Spinal cord (tissue), 10 donors: Measurements from ENCODE around the gene SPTLC1. TPM values are rescaled to one million over a fixed set of nuclear protein-coding genes. Genes with fewer than 3 reads are reported as not detected.

Experiments used
- DNase-seq, 6 donors: peaks; one replicate each; pipeline versions ENCODE4 v3.0.0 to v3.0.0-alpha.2; 2013 to 2015; ENCODE audit warnings: low spot score in 6 of 6, low read depth in 4 of 6
- H3K27ac ChIP-seq: one replicate; pipeline ENCODE4 v1.5.1; 2013; ENCODE audit warnings: low read depth, low read length, control low read depth
- H3K27me3 ChIP-seq: one replicate; pipeline ENCODE4 v1.6.1; 2013; ENCODE audit warnings: low read length; ENCODE audit not compliant: control insufficient read depth, insufficient read depth
- H3K36me3 ChIP-seq: one replicate; pipeline ENCODE4 v1.6.1; 2013; ENCODE audit warnings: low read length; ENCODE audit not compliant: control insufficient read depth, insufficient read depth
- H3K4me1 ChIP-seq: one replicate; pipeline ENCODE4 v1.6.1; 2013; ENCODE audit warnings: low read length; ENCODE audit not compliant: control insufficient read depth, insufficient read depth
- H3K4me3 ChIP-seq: one replicate; pipeline ENCODE4 v1.5.1; 2013; ENCODE audit warnings: low read depth, low read length, control low read depth
- H3K9me3 ChIP-seq: one replicate; pipeline ENCODE4 v1.6.1; 2013; ENCODE audit warnings: low read length; ENCODE audit not compliant: control insufficient read depth, insufficient read depth
- WGBS: methylation state at CpG from one replicate; pipeline ENCODE4 v1.1.5; 2013; ENCODE audit warnings: missing lambda C conversion rate; ENCODE audit not compliant: insufficient coverage; 5-methylcytosine and 5-hydroxymethylcytosine counted together
- polyA plus RNA-seq, 2 donors: library from polyadenylated mRNA; unstranded; fragments of 120-200 nt; gene quantifications; one replicate each; pipeline ENCODE4 v1.2.1, GENCODE V29; 2013; ENCODE audit not compliant: insufficient read length in 2 of 2
- total RNA-seq, 2 donors: library from RNA; depleted of rRNA in 1 of 2; stranded (reverse); fragments of 120-200 nt in 1 of 2; fragments of >200 nt in 1 of 2; gene quantifications; one replicate each; pipeline versions ENCODE4 v1.2.3 to v1.2.4, GENCODE V29; 2013 to 2014
- donor health status: healthy.

The SPTLC1 gene
- total and polyA plus RNA-seq, 4 donors = 63.8 to 126 (median 75.7) TPM

DNA sequence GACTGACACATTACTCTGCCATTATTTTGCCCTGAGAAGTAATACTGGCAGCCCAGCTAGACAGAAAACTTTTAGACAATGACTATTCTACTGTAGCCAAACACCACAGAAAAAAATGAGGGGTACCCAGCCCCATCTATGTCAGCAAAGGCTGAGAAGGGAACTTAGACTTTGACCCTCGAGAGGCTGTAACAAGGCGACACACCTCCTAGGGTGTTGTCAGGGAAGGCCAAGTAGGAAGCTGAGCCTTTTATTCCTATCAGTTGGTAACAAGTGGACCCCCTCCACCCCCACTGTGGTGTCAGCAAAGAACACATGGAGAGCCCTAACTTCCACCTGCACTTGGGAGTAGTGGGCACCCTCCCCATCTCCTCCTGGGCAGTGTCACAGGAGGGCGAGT is 55.6 kb downstream of the SPTLC1 start:
- Histone ChIP-seq H3K9me3 (peaks cover 11% of the 10 kb centered on the region), H3K4me3 (no peak overlapping the region), H3K27ac (no peak overlapping the region), H3K36me3 (peaks cover 5% of the 10 kb centered on the region), H3K27me3 (no peaks in the 10 kb centered on the region), H3K4me1 (no peaks in the 10 kb centered on the region)
- WGBS = 100% methylated on average over 1 of the region's 3 CpGs
- no peak for DNase-seq

DNA sequence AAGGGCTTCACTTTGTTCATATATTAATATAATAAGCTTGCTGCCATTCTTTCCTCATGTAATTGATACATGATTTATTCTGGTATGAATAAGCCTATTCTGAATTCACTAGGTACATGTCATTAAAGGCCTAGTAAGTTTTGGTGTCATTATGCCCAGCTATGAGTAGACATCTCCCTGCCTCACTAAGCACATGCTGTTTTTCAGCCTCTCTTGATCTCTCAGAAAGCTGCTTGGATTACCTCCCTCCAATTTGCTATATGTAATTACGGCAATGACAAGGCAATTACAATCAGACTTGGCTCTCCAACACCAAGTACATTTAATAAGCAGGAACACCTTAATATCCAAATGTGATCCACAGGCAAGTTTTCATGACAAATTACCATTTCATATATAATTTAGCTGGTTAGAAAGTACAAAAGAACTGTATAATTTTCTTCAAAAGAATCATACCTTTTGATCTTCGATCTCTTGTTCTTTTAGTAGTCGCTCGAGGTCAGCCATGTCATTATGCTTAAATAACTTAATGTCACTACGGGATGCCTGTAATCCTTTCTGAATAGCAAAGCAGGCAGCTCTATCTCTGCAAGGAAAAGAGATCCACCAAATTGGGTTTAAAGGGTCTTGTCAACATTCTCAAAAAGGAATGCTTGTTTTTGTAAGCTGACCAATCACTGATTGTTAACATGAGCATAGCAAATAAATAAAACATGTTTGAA is 56.3 kb downstream of the SPTLC1 start:
- Histone ChIP-seq H3K36me3 (peaks cover 12% of the 10 kb centered on the region), H3K9me3 (peaks cover 10% of the 10 kb centered on the region), H3K4me1 (no peaks in the 10 kb centered on the region), H3K27me3 (no peaks in the 10 kb centered on the region), H3K4me3 (no peak overlapping the region), H3K27ac (no peak overlapping the region)
- peak in 1 of 6 donors; percentile 7 for DNase-seq
- WGBS = no CpG with 5 or more reads among the region's 5 CpGs

- H3K4me3 ChIP-seq = no peak overlapping the region
- no peak overlapping the region for H3K27ac ChIP-seq
- peaks cover 6% of the 10 kb centered on the region for H3K9me3 ChIP-seq
- no peak for DNase-seq
- H3K27me3 ChIP-seq = no peaks in the 10 kb centered on the region
- peaks cover 13% of the 10 kb centered on the region for H3K36me3 ChIP-seq
- no peaks in the 10 kb centered on the region for H3K4me1 ChIP-seq
Measured at GRCh38 chr9:92058026-92058425, 57.2 kb downstream of the SPTLC1 start.

- no peak for DNase-seq
Measured at GRCh38 chr9:92057226-92057625, 58.0 kb downstream of the SPTLC1 start.

DNA sequence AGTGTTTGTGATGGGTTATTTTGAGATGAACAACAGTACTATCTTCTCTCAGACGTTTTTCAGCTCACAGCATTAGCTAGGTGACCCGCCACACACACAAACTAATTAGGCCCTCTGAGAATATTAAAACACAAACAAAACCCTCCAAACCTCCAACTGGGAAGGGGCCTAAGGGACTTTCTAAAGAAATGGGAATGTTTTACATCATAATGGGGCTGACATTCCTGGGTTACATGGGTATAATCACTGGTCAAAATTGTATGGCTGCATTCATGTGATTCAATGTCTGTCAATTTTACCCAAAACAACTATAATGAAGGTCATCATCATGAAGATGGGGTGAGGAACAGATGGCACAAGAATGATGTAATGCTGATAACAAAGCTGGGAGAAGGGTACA is 59.6 kb downstream of the SPTLC1 start:
- Histone ChIP-seq H3K4me1 (no peaks in the 10 kb centered on the region), H3K27me3 (no peaks in the 10 kb centered on the region), H3K36me3 (peaks cover 13% of the 10 kb centered on the region), H3K4me3 (no peak overlapping the region), H3K27ac (no peak overlapping the region), H3K9me3 (no peaks in the 10 kb centered on the region)
- no CpG with 5 or more reads among the region's 2 CpGs for WGBS
- peak in 1 of 6 donors; percentile 19 for DNase-seq

More at GRCh38 chr9:92057226-92057625, 58.0 kb downstream of the SPTLC1 start:
- H3K36me3 ChIP-seq = peaks cover 13% of the 10 kb centered on the region
- H3K4me3 ChIP-seq = no peak overlapping the region
- no peaks in the 10 kb centered on the region for H3K27me3 ChIP-seq
- peaks cover 2% of the 10 kb centered on the region for H3K9me3 ChIP-seq
- no peak overlapping the region for H3K27ac ChIP-seq
- no CpG with 5 or more reads among the region's 1 CpG for WGBS
- H3K4me1 ChIP-seq = no peaks in the 10 kb centered on the region

- 54% methylated on average over 2 of the region's 12 CpGs for WGBS
- Histone ChIP-seq H3K4me1 (no peaks in the 10 kb centered on the region), H3K9me3 (no peaks in the 10 kb centered on the region), H3K27ac (no peak overlapping the region), H3K27me3 (no peaks in the 10 kb centered on the region), H3K36me3 (peaks cover 13% of the 10 kb centered on the region), H3K4me3 (no peak overlapping the region)
- peak in 1 of 6 donors; percentile 43 for DNase-seq
Measured at GRCh38 chr9:92048924-92049625, 66.1 kb downstream of the SPTLC1 start.

DNA sequence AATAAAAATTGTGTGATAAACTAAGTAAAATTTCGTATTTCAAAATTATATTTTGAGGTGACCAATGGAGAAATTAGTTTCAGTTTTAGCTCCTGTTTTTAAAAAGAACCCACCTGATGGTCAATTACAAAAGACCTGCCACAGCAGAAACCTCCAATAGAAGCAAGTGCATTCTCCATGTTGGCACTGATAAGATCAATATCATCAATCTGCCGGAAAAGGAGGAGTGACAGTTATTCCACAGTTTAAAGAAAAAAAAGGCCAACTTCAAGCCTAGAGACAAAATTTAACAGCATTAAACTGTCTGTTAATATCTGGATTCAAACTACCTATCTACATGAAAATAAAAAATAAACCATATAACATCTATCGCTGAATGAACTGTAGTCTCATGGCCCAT is 67.7 kb downstream of the SPTLC1 start:
- H3K36me3 ChIP-seq = peaks cover 23% of the 10 kb centered on the region

DNA sequence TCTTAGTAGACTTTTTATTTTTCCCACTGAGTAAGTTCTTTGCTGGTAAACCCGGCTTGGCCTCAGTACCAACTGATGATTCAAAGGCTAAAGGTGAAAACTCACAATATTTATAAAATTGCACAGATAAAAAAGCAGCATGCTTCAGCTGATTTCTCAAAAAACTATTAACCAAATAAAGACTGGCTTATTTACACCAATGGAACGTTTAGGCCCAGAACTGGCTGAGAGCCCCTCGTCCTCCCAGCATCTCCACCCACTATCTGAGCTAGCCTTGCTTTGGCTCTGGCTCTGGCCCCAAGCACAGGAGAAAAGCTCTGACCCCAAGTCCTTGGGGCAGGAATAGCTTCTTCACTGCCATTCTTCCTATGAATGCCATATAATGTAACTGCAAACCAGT is 68.5 kb downstream of the SPTLC1 start:
- no peak for DNase-seq
- Histone ChIP-seq H3K4me1 (no peaks in the 10 kb centered on the region), H3K36me3 (peaks cover 27% of the 10 kb centered on the region), H3K27me3 (no peaks in the 10 kb centered on the region), H3K4me3 (no peak overlapping the region), H3K27ac (no peak overlapping the region), H3K9me3 (peaks cover 2% of the 10 kb centered on the region)
- WGBS = 83% methylated on average over 3 of the region's 3 CpGs

More for the DNA sequence above, 67.7 kb downstream of the SPTLC1 start:
- H3K4me1 ChIP-seq = no peaks in the 10 kb centered on the region
- H3K27ac ChIP-seq = no peak overlapping the region
- WGBS = 100% methylated on average over 1 of the region's 3 CpGs
- DNase-seq = no peak
- H3K9me3 ChIP-seq = no peaks in the 10 kb centered on the region
- no peak overlapping the region for H3K4me3 ChIP-seq
- no peaks in the 10 kb centered on the region for H3K27me3 ChIP-seq

GRCh38 chr9:92044936-92045335 is 70.3 kb downstream of the SPTLC1 start:
- DNase-seq = no peak
- Histone ChIP-seq H3K27ac (no peak overlapping the region), H3K9me3 (peaks cover 2% of the 10 kb centered on the region), H3K4me1 (no peaks in the 10 kb centered on the region), H3K27me3 (no peaks in the 10 kb centered on the region), H3K4me3 (no peak overlapping the region), H3K36me3 (peaks cover 27% of the 10 kb centered on the region)
- WGBS = no CpG with 5 or more reads among the region's 2 CpGs

DNA sequence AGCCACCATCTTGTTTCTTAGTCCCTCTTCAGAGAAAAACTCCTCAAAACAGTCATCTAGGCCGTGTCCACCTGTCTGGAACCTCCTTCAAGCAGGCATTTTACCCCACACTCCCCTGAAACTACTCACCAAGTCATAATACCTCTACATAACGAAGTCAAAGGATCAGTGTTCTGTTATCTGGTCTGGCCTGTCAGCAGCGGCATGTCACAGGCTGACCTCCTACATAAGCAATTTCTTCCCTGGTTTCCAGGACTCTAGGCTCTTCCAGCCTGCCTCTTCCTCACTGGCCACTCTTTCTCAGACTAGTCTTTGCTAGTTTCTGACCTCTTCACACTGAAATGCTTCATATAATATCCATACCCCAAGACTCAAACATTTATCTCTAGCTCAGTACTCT is 72.2 kb downstream of the SPTLC1 start:
- peaks cover 36% of the 10 kb centered on the region for H3K36me3 ChIP-seq
- H3K9me3 ChIP-seq = peaks cover 2% of the 10 kb centered on the region
- no peaks in the 10 kb centered on the region for H3K27me3 ChIP-seq
- H3K4me3 ChIP-seq = no peak overlapping the region
- no peak for DNase-seq
- WGBS = 100% methylated on average over 3 of the region's 3 CpGs
- H3K27ac ChIP-seq = no peak overlapping the region
- no peaks in the 10 kb centered on the region for H3K4me1 ChIP-seq
